Umbilical cord (tissue), 2 donors: ENCODE results near the gene FAM3A. TPM values are rescaled to one million over a fixed set of nuclear protein-coding genes. Genes with fewer than 3 reads are reported as not detected.
"Not testable (repeated sequence)": the region's sequence is repeated elsewhere in the genome, so short reads cannot be mapped to it uniquely, and the experiment has no call there.

ENCODE experiments used
- DNase-seq: peaks from one replicate; pipeline ENCODE4 v3.0.0-alpha.2; 2015; ENCODE audit warnings: low spot score
- total RNA-seq: library from RNA; depleted of rRNA; stranded (reverse); fragments of >200 nt; gene quantifications from one replicate; pipeline ENCODE4 v1.2.3, GENCODE V29; 2014; ENCODE audit warnings: low replicate concordance; ENCODE audit not compliant: insufficient read depth

Gene FAM3A
- total RNA-seq, 1 donor from 2014 or later = 33.2 TPM

- DNase-seq = no peak
These were observed 10.3 kb downstream of the FAM3A start for GRCh38 chrX:154505734-154506133.

GRCh38 chrX:154502989-154503388 is 13.0 kb downstream of the FAM3A start:
- no peak for DNase-seq

- no peak for DNase-seq
These were observed 13.9 kb downstream of the FAM3A start for GRCh38 chrX:154502098-154502497.

GRCh38 chrX:154501423-154501822 is 14.6 kb downstream of the FAM3A start:
- not testable (repeated sequence) for DNase-seq

- not testable (repeated sequence) for DNase-seq
These were observed 19.4 kb downstream of the FAM3A start for GRCh38 chrX:154496591-154497137.

DNA sequence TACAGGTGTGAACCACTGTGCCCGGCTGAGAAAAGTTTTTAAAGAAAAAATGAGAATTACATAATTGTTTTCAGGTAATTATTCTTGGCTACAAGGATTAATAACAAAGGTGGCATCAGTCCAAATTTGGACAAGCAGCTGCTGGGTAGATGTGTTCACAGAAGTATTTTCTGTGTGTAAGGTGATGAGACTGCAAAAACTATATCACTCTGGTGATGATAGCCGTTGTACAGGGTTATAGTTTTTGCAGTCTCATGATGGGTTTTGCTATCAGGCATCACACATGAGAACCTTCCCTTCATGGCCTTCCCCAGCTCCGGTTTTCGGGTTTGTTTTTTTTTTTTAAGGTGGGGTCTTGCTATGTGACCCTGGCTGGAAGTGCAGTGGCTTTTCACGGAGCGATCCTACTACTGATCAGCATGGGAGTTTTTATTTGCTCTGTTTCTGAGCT is 20.5 kb downstream of the FAM3A start:
- DNase-seq = no peak

GRCh38 chrX:154494715-154495114 is 21.3 kb downstream of the FAM3A start:
- DNase-seq = no peak

DNA sequence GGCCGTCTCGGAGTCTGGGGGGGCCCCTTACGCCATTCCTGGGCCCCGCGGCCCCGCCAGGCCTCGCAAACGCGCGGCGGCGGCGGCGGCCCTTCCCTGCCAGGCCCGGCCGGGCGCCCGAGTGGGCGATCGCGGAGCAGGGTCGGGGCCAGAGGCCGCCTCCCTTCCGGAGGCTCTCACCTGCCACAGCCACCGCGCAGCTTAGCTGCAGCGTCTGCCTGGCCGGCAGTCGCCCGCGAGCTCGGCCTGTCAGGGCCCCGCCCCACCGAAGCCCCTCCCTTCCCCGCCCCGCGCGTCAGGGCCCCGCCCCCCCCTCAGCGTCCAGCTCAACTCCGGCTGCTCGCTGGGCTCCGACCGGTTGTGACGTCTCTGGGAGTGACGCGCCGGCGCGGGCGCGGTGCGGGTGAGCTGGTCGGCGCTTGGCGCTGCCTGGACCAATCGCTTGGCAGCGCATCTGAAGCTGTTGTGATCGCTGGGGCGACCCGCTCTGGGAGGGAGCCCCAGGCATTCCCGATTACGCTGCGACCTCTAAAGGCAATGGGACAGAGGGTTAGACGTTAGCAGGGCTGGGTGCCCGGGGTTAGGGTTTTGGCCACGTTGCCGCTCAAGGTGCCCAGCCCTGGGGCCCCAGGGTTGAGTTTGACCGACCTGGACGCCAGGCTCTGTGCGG is 25.5 kb downstream of the FAM3A start, which contains the start of gene SLC10A3:
TSS of gene SLC10A3 (minus strand) at position 216 of the 670 bp plus-strand sequence. CDS start 1,689 bp downstream, outside the sequence.
- peak; percentile 94 for DNase-seq

- peak; percentile 44 for DNase-seq
These were observed 26.0 kb downstream of the FAM3A start for GRCh38 chrX:154490021-154490413.

DNA sequence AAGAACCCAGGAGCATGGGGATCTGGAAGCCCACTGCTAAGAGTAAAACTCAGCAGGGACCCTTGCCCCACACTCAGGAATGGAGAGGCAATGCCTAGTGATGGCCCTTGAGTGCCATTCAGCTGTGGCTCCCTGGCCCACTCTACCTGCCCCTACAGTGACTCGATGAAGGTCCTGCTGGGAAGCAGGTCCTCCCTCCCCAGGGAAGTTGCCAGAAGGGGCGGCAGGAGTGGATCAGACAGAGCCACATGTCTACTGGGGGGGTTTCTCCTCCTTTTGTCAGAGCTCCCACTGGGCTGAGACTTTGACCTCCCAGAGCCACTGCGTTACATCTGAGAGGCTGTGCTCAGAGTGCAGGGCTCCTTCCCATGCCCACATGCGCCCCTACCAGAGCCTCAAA is 26.9 kb downstream of the FAM3A start:
- DNase-seq = no peak

DNA sequence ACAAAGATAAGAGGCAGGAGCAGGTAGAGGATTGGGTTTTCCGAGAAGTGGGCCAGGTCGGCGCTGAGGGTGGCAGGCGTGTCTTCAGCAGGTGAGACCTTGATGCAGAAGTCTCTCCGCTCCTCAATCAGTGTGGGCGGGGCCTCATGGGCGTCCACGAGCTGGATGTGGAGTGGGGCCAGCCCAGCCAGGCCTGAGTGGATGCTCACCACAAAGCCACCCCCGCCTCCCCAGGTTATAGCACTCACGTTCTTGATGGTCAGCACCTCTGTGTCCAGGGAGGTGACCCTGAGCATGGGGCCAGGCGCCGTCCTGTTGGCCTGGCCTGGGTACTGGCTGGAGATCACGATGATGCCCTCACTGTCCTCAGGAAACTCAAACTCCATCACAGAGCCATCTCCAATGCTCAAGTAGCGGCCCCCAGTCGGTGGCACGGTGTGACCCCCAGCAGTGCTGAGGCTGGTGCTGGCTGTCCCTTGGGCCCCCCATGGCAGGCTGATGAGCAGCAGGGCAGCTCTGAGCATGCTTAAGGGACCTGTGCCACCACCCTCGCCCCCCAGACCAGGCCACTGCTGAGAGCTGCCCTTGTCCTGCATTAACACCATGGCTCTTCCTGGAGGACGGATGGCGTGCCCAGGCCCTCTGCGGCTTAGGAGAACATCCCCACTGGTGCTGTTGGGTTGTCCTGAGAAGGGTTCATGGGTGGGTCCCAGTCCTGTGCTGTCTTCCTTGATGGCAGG is 27.5 kb downstream of the FAM3A start:
- no peak for DNase-seq

GRCh38 chrX:154487518-154488290 is 28.3 kb downstream of the FAM3A start:
- DNase-seq = no peak

GRCh38 chrX:154486396-154487207 is 29.4 kb downstream of the FAM3A start, which contains the start of gene UBL4A:
Gene UBL4A, minus strand, starts transcription at chrX:154486615. Its CDS starts 31 bp downstream, at chrX:154486584.
- DNase-seq = peak; percentile 73

DNA sequence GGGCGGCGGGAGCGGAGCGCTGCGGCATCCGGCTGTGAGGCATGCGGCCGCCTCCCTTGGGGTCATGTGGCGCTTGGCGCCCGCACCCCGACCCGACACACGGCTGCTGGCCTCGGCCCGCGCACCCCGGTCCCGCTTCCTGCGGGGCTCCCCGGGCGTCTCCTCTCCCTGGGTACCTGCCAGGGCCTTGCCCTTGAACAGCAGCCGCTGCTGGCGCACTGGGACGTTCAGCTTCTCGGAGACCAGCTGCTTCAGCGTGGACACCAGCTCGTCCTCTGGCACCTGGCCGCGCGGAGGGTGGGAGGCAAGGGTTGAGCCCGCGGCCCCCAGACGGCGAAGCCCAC is 30.0 kb downstream of the FAM3A start:
- DNase-seq = peak; percentile 6

- DNase-seq = no peak
These were observed 30.6 kb downstream of the FAM3A start for GRCh38 chrX:154485150-154486051.

DNA sequence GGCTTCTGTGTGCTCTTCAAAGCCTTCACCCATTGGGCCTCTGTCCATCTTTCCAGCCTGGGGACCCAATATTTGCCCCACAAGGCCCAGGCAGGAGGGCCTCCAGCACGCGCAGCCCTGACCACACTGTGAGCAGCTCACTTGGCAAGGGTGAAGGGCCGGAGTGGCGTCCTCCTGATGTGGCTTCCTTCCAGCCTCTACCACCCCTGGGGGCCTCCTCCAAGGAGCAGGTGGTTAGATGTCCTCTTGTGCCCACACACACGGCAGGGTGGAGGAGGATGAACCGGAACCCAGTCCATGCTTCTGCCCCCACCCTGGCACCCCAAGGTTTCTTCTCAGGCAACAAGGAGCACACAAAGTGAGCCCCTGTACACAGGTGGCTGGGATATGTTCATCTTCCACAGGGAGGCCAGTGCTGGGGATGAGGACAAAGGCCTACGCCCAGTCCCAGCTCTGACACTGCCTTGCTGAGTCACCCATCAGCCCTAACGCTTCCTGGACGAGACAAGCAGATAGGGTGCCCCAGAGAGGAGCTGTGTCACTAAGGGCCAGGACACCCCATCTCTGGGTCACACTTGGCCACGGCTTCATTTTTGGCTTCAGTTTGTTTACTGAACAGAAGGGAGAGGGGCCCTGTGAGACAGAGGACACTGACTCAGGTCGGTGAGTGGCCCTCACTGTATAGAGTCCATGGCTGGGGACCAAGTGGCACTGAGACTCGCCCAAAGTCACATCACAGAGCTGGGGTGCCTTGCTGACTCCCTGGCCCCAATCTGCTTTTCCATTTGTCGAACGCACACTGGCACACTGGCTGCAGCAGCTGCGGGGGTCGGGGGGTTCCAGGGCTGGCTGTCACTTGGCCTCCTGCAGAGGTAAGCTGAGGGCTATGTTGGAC is 31.5 kb downstream of the FAM3A start:
- DNase-seq = no peak

GRCh38 chrX:154483325-154483724 is 32.7 kb downstream of the FAM3A start:
- DNase-seq = no peak

DNA sequence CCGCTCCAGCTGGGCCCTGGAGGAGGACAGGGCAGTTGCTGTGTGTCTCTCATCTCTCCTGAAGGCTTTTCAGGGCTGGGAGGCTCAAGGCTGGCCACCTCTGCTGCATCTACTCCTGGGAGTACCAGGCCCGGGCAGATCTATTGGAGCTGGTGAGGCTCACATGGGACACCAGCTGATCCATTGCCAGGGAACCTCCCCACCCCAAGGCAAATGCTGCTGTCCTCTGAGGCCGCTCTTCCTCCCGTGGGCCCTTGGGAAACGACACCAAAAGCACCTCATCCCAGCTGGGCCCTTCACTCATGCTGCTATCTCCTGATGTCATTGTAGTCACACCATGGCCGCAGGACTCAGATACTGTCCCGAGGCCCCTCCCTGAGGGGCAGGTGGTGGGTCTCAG is 33.2 kb downstream of the FAM3A start:
- DNase-seq = no peak
